Sigmoid colon (tissue), 4 donors: ENCODE measurements around the gene ACOT12.

ENCODE experiments used
- EP300 ChIP-seq, 4 donors: sonication (generic); formaldehyde crosslinking; IDR thresholded peaks; one replicate each; pipeline ENCODE4 v1.6.1; 2017; ENCODE audit warnings: antibody characterized with exemption in 4 of 4
- POLR2A ChIP-seq, 2 donors: fragments of 450-650 bp; IDR thresholded peaks; one replicate each; pipeline ENCODE4 v1.6.1; 2016; ENCODE audit warnings: antibody characterized with exemption in 2 of 2, mild to moderate bottlenecking in 2 of 2, moderate library complexity in 2 of 2
- TF ChIP-seq, protein P1 (sequence below), 4 experiments: fragments of 450-650 bp in 3 of 4; fragments of 200-600 bp in 1 of 4; IDR thresholded peaks; one replicate each; pipeline ENCODE4 v1.5.1; 2016 to 2019; ENCODE audit warnings: antibody characterized with exemption in 4 of 4, mild to moderate bottlenecking in 3 of 4, moderate library complexity in 2 of 4

DNA sequence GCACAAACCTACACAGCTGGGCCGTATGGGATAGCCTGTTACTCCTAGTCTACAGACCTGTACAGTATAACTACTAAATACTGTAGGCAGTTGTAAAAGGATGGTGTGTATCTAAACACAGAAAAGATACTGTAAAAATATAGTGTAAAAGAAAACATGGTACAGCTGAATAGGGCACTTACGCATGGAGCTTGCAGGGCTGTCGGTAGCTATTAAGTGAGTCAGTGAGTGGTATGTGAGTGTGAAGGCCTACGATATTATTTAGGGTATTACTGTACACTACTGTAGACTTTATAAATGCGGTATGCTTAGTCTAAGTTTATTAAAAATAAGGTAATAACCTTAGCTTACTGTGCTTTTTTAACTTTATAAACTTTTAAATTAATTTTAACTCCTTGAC, 91.3 kb downstream of the ACOT12 start:
- TF ChIP-seq, protein P1, sequence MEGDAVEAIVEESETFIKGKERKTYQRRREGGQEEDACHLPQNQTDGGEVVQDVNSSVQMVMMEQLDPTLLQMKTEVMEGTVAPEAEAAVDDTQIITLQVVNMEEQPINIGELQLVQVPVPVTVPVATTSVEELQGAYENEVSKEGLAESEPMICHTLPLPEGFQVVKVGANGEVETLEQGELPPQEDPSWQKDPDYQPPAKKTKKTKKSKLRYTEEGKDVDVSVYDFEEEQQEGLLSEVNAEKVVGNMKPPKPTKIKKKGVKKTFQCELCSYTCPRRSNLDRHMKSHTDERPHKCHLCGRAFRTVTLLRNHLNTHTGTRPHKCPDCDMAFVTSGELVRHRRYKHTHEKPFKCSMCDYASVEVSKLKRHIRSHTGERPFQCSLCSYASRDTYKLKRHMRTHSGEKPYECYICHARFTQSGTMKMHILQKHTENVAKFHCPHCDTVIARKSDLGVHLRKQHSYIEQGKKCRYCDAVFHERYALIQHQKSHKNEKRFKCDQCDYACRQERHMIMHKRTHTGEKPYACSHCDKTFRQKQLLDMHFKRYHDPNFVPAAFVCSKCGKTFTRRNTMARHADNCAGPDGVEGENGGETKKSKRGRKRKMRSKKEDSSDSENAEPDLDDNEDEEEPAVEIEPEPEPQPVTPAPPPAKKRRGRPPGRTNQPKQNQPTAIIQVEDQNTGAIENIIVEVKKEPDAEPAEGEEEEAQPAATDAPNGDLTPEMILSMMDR (IDR thresholded peaks at IDR 0.05), result no peak
- TF ChIP-seq EP300 (IDR thresholded peaks at IDR 0.05), result no peak
- no peak for TF ChIP-seq POLR2A (IDR thresholded peaks at IDR 0.05)
